Bronchial epithelial cell (primary cell): ENCODE results near the gene IFT20. TPM values are rescaled to one million over a fixed set of nuclear protein-coding genes. Genes with fewer than 3 reads are reported as not detected.

Experiments
- DNase-seq: peaks from one replicate; pipeline ENCODE4 v3.0.0-alpha.2; 2010; ENCODE audit warnings: low read depth
- FAIRE-seq: peaks from 2 replicates; lab custom pipeline; 2011; peaks lifted over from hg19 to GRCh38; lab: Jason Lieb, UNC
- H3K27me3 ChIP-seq: 2 replicates; pipeline ENCODE4 v1.5.1; 2011; ENCODE audit warnings: low read length; ENCODE audit not compliant: control insufficient read depth, insufficient read depth
- H3K36me3 ChIP-seq: 2 replicates; pipeline ENCODE4 v1.5.1; 2011; ENCODE audit warnings: low read length; ENCODE audit not compliant: control insufficient read depth, insufficient read depth
- H3K4me3 ChIP-seq: 2 replicates; pipeline ENCODE4 v1.5.1; 2011; ENCODE audit warnings: mild to moderate bottlenecking, low read depth, low read length, control low read depth
- total RNA-seq: library from RNA; depleted of rRNA; stranded (reverse); fragments of >200 nt; gene quantifications from 2 replicates; pipeline ENCODE4 v1.2.1, GENCODE V29; 2014
- TF ChIP-seq, protein P1 (sequence below): IDR thresholded peaks from 2 replicates; pipeline ENCODE4 v1.5.1; 2011; ENCODE audit warnings: mild to moderate bottlenecking, moderate library complexity, low read length, control low read depth, inconsistent platforms; ENCODE audit not compliant: insufficient read depth, severe bottlenecking

The IFT20 gene
- total RNA-seq, 1 donor from 2014 or later, result 43.7 TPM

DNA sequence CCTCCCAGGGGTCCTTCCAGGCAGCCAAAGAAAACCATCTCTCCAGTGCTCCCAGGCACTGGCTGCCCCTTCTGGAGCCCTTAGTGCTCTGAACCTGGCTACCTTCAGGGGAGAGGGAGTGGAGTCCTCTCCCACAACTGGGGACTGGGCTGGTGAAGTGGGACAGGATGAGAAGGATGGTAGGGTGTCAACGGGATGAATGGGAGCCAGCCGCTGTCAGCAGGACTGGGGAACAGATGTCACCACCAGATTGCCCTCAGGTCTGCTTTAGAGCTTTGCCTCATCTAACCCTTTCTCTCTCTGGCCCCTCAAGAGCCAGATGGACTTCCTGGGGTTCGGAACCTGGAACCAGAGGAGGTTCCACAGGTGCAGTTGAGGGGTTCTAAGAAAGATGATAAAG is 30.2 kb upstream of the IFT20 start:
- DNase-seq (no peak), FAIRE-seq (no peak)
- Histone ChIP-seq H3K36me3 (peaks cover 7% of the 10 kb centered on the region), H3K27me3 (peaks cover 2% of the 10 kb centered on the region), H3K4me3 (no peak overlapping the region)
- TF ChIP-seq, protein P1, sequence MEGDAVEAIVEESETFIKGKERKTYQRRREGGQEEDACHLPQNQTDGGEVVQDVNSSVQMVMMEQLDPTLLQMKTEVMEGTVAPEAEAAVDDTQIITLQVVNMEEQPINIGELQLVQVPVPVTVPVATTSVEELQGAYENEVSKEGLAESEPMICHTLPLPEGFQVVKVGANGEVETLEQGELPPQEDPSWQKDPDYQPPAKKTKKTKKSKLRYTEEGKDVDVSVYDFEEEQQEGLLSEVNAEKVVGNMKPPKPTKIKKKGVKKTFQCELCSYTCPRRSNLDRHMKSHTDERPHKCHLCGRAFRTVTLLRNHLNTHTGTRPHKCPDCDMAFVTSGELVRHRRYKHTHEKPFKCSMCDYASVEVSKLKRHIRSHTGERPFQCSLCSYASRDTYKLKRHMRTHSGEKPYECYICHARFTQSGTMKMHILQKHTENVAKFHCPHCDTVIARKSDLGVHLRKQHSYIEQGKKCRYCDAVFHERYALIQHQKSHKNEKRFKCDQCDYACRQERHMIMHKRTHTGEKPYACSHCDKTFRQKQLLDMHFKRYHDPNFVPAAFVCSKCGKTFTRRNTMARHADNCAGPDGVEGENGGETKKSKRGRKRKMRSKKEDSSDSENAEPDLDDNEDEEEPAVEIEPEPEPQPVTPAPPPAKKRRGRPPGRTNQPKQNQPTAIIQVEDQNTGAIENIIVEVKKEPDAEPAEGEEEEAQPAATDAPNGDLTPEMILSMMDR, result no peak

DNA sequence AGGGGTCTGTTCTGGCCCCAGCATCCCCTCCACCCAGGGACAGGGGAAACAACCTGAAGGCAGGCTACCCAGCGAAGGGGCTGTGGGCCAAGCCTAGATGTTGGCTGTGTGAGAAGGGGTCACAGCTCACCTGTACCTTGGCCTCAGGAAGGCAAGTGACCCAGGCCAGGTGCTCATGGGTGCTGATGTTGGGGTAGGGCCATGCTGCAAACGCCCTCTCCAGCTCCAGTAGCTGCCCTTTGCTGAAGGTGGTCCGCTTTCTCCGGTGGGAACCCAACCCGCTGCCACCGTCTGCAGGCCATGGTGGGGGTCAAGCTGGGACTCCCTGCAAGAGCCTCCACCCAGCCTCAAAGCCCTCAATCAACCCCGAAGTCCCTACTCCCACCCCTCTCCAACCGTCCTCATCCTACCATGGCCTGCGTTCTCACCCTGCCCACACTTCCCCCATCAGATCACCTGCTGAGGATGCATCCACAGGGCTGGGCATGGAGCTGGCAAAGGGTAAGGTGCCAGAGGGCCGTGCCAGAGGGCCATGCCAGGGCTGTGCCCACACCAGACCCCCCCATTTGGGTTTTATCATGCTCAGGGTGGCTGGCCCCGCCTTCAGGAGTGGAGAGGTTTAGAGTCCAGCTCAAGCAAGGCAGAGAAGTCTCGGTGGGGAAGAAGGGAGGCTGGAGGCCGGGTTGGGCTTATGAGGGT is 29.5 kb upstream of the IFT20 start, which contains the start of gene SEBOX:
Gene SEBOX (minus strand): TSS at position 535 of the 699 bp plus-strand sequence. CDS start 48 bp downstream, at position 487.
- no peaks in the 10 kb centered on the region for H3K27me3 ChIP-seq
- peaks cover 11% of the 10 kb centered on the region for H3K36me3 ChIP-seq
- TF ChIP-seq, protein P1, result no peak
- DNase-seq (no peak), FAIRE-seq (no peak)
- H3K4me3 ChIP-seq, result no peak within 1 kb of the TSS

DNA sequence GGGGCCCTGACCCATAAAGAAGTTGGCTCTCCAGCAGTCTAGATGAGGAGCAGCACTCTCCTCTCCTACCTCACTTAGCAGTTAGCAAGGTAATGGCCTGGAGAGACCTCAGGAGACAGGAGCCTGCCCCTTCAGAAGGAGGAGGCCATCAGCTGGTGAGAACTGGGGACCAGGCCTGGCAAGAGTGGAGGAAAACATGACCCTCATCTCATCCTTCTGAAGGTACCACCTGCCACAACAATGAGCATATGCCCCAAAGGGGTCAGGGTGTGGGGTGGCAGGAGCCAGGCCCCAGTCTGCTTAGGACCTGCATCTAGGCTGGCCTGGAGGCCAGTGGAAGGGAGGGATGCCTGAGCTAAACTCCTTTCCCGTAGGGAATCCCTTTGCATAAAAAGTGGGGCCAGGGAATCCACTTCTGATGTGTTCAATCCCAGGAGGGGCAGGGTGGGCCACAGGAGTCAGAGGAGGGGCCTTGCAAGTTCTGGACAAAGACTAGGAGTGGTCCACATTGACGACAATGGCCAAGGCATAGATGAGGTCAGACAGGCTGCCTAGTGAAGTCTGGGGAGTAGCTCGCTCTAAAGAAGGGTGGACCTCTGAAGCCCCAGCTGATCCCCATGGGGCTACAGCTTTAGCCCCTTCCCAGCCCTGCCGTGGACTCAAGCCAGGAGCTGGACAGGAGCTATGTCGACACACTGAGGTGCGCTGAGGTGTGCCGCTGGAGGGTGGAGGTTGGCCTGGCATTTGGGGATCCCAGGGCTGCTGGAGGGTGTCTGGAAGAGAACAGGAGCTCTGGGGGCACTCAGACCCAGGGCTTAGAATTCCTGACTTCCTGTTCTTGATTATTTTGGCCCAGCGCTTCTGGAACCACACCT is 28.7 kb upstream of the IFT20 start:
- H3K36me3 ChIP-seq, result peaks cover 13% of the 10 kb centered on the region
- FAIRE-seq, result no peak
- no peak for DNase-seq

DNA sequence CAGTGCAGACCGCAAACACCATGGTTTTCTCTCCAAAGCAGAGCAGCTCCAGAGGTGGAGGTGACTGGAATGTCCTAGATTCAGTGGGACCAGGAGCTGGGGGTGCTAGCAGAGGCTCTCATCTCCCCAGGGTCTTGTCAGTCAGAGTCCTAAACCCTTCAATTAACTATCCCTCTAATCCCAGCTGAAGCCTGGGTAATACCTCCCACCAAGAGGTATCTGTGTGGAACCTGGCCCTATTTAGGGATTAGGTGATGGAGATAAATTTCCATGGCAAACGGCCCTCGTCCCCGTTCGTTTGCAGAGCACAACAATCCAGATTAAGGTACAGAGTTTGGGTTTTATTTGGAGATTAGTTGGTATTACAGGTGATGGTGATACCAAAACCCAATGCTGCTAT is 27.9 kb upstream of the IFT20 start:
- Histone ChIP-seq H3K4me3 (no peak overlapping the region), H3K36me3 (peaks cover 13% of the 10 kb centered on the region), H3K27me3 (no peaks in the 10 kb centered on the region)
- FAIRE-seq, result no peak
- TF ChIP-seq, protein P1, result no peak
- no peak for DNase-seq

More for the DNA sequence above, 28.7 kb upstream of the IFT20 start:
- Histone ChIP-seq H3K4me3 (no peak overlapping the region), H3K27me3 (no peaks in the 10 kb centered on the region)
- TF ChIP-seq, protein P1, result no peak

DNA sequence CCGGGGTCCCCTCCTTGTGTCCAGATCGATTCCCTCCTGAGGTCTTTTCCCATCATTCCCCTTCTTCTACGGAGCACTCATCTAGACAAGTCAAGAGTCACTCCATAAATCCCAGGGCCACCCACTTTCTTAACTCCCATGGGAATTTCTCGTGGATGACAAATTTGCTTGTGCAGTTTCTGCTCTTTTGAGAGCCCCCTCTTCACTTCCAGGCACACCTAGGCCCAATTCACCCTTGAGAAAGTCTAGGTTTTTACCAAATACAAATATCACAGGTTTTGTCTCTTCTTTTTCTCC is 22.6 kb upstream of the IFT20 start:
- no peak for DNase-seq
- Histone ChIP-seq H3K27me3 (no peaks in the 10 kb centered on the region), H3K4me3 (peak overlapping the region; percentile 93), H3K36me3 (peaks cover 22% of the 10 kb centered on the region)
- no peak for FAIRE-seq
- TF ChIP-seq, protein P1, result no peak
